Peyer's patch (tissue), 4 donors: Measurements from ENCODE around the gene SERTAD4.

ENCODE experiments used
- POLR2A ChIP-seq, 2 donors: fragments of 450-650 bp; IDR thresholded peaks; one replicate each; pipeline ENCODE4 v1.5.1; 2017; ENCODE audit warnings: antibody characterized with exemption in 2 of 2, mild to moderate bottlenecking in 2 of 2, moderate library complexity in 2 of 2
- TF ChIP-seq, protein P1 (sequence below), 6 experiments: fragments of 450-650 bp in 4 of 6; fragments of 200-600 bp in 2 of 6; sonication (generic) in 1 of 6; IDR thresholded peaks; one replicate each; pipeline ENCODE4 v1.5.1; 2017 to 2019; ENCODE audit warnings: antibody characterized with exemption in 6 of 6, mild to moderate bottlenecking in 3 of 6, moderate library complexity in 1 of 6

- TF ChIP-seq POLR2A (IDR thresholded peaks at IDR 0.05), result no peak
- TF ChIP-seq, protein P1, sequence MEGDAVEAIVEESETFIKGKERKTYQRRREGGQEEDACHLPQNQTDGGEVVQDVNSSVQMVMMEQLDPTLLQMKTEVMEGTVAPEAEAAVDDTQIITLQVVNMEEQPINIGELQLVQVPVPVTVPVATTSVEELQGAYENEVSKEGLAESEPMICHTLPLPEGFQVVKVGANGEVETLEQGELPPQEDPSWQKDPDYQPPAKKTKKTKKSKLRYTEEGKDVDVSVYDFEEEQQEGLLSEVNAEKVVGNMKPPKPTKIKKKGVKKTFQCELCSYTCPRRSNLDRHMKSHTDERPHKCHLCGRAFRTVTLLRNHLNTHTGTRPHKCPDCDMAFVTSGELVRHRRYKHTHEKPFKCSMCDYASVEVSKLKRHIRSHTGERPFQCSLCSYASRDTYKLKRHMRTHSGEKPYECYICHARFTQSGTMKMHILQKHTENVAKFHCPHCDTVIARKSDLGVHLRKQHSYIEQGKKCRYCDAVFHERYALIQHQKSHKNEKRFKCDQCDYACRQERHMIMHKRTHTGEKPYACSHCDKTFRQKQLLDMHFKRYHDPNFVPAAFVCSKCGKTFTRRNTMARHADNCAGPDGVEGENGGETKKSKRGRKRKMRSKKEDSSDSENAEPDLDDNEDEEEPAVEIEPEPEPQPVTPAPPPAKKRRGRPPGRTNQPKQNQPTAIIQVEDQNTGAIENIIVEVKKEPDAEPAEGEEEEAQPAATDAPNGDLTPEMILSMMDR (IDR thresholded peaks at IDR 0.05), result no peak
These were observed 37.4 kb downstream of the SERTAD4 start for GRCh38 chr1:210269981-210270380.
